GM13977 (cell line): ENCODE data around the gene WDR19.
"Not testable (repeated sequence)": the region's sequence is repeated elsewhere in the genome, so short reads cannot be mapped to it uniquely, and the experiment has no call there.

Experiments
- DNase-seq: peaks from one replicate; pipeline ENCODE4 v3.0.0; 2012; ENCODE audit warnings: low spot score
- in situ Hi-C: fragments of 300-500 bp; cut with MboI; formaldehyde crosslinking; loops from one replicate; pipeline ENCODE4 v1.12.0; 2022; ENCODE audit warnings: low sequenced_read_pairs, low pct_unique_long_range_greater_than_20kb, mixed read lengths, inconsistent platforms; ENCODE audit not compliant: unreplicated experiment
- TF ChIP-seq, protein P1 (sequence below): IDR thresholded peaks from 2 replicates; pipeline ENCODE4 v1.5.1; 2012; ENCODE audit warnings: mild to moderate bottlenecking, control low read depth; ENCODE audit not compliant: insufficient read depth; ENCODE audit errors: extremely low read depth, missing control alignments

Gene WDR19

DNA sequence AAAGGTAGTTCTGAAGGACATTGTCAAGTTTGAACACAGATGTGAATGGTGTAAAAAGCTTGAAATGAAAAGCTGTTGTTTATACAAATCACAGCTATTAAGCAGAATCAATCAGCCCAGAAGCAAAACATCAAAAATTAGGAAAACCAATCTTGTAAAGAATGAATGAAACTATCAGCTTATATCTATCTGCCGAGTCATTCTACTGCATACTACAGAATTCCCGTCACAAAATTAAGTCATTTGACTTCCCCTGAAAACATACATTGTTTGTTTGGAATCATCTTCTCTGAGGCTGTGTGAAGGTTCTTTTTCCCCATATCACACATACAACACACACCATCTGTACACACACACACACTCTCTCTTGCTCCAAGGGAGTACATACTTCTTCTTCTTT, 103.5 kb downstream of the WDR19 start:
- DNase-seq = no peak
- TF ChIP-seq, protein P1, sequence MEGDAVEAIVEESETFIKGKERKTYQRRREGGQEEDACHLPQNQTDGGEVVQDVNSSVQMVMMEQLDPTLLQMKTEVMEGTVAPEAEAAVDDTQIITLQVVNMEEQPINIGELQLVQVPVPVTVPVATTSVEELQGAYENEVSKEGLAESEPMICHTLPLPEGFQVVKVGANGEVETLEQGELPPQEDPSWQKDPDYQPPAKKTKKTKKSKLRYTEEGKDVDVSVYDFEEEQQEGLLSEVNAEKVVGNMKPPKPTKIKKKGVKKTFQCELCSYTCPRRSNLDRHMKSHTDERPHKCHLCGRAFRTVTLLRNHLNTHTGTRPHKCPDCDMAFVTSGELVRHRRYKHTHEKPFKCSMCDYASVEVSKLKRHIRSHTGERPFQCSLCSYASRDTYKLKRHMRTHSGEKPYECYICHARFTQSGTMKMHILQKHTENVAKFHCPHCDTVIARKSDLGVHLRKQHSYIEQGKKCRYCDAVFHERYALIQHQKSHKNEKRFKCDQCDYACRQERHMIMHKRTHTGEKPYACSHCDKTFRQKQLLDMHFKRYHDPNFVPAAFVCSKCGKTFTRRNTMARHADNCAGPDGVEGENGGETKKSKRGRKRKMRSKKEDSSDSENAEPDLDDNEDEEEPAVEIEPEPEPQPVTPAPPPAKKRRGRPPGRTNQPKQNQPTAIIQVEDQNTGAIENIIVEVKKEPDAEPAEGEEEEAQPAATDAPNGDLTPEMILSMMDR = no peak
- in situ Hi-C loops = no loop called here

DNA sequence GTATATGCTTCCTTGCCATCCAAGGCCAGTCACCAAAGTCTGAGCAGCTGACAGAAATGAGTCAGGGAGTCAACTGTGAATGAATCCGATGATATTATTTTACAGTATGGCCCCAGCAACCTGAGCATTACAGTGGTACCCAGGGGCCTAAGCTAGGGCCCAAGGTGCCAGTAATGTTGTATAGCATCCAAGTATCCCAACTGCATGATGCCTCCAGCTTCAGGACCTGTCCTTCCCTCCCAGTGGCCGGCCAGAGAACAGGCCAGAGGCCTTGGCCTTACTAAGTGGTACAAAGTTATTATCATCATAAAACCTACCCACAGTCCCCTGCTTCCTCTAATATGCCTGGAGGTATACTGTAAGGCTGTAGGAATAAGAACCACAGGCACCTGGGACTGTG, 103.9 kb downstream of the WDR19 start:
- in situ Hi-C loops = no loop called here
- DNase-seq = no peak
- TF ChIP-seq, protein P1 = no peak

DNA sequence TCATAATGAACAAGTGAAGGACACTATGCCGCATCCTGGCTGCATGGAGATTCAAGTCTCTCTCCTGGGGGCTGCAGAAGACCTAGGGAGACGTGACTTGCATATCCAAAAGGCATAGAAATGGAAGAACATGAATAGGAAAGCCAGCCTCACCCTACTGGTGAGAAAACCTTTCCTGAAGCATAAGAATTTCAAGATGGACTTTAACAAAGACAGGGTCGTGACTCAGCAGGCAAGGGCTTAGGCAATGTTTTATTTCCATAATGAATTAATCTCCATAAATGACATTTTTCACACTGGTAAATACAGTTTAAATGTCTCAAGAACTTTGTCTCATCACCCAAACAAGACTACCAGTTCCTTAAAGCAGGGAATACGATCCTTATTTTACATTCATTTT, 104.9 kb downstream of the WDR19 start:
- TF ChIP-seq, protein P1 = no peak
- no peak for DNase-seq
- in situ Hi-C loops = no loop called here

DNA sequence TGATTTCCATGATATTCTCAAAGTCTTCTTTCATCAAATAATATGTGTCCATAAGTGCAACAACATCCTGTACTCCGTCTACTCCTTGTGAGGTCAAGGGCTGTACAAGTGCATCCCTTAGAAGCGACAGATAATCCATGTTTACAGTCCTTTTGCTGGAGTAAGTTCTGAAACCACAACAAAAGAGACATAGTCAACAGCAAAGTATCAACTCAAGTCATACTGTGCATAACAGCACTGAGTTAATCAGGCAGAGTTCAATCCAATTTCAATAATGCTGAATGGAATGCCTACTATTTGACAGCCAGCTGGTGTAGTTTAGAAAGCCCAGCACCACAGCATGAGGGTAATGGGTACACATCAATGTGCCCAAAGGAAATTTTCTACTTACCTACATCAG, 109.4 kb downstream of the WDR19 start:
- in situ Hi-C loops = no loop called here
- TF ChIP-seq, protein P1 = no peak
- DNase-seq = no peak

DNA sequence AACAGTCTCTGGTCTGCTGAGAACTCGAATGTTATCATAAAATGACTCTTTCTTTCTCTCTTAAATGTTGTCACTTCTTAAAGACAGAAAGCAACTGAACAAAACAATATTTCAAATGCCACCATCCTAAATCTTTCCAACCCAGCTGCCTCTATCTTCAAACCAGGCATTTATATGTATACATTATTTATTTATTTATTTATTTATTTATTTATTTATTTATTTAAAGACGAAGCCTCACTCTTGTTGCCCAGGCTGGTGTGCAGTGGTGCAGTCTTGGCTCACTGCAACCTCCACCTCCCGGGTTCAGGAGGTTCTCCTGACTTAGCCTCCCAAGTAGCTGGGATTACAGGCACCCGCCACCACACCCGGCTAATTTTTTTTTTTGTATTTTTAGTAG, 110.1 kb downstream of the WDR19 start:
- in situ Hi-C loops, DNase-seq: not testable (repeated sequence)

DNA sequence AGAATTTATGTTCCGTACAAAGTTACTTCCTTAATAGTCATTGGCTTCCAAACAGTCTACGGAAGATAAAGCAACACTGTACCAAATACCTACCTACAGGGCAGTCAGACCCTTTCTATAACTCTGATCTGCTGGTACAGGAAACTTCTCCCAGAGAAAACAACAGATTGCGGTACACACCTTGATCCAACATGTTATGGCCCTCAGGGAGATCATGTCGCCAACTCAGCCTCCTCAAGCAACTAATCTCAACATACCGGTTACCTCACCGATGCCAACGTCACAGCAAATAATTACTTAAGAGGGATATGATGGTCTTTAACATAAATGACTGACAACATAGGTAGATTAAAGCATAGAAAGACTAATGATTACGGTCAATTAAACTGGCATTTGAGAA, 113.5 kb downstream of the WDR19 start:
- TF ChIP-seq, protein P1 = no peak
- in situ Hi-C loops = no loop called here
- DNase-seq = no peak

DNA sequence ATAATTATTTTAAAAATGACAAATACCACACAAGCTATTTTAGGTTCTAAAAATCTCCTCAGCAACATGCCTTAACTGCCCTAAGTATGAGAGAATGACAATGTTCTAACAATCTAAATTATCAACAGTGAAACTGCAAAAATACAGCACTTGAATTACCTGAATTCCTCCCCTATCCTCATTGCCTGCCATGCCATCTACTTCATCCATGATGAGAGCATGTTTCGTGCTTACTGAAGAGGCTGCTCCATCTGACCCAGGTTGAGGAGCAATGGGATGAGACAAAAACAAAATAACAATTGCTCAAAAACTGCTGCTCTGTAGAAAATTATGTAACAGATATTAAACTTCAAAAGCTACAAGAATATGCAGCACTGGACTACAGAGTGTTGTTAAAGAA, 120.6 kb downstream of the WDR19 start:
- in situ Hi-C loops = no loop called here
- DNase-seq = no peak
- TF ChIP-seq, protein P1 = no peak

DNA sequence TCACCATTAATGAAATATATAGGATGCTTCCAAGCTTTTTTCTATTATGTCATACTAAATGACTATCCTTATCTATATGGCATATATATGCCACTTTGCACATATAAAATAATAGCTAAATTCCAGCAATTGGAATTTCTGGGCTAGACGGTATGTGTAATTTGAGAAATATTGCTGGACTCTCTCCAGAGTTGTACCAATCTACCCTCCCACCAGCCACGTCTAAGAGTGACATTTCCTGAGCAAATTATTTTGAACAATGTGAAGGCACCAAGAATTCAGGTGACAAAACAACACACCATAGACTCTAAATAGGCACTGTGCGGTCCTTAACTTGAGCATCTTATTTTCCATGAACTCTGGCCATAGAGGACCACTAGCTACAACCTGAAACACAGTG, 121.5 kb downstream of the WDR19 start:
- in situ Hi-C loops = no loop called here
- no peak for DNase-seq
- TF ChIP-seq, protein P1 = no peak
